GM12875 (cell line): ENCODE data around the gene ACTN1.

Experiments
- H3K4me3 ChIP-seq: one replicate; pipeline ENCODE4 v1.5.1; 2011; ENCODE audit warnings: low read depth, low read length, control low read depth
- TF ChIP-seq, protein P1 (sequence below): IDR thresholded peaks from 2 replicates; pipeline ENCODE4 v1.5.1; 2011; ENCODE audit warnings: low read depth, mild to moderate bottlenecking, control low read depth, inconsistent platforms, low read length, moderate library complexity, borderline replicate concordance; ENCODE audit not compliant: insufficient read depth

Gene ACTN1

DNA sequence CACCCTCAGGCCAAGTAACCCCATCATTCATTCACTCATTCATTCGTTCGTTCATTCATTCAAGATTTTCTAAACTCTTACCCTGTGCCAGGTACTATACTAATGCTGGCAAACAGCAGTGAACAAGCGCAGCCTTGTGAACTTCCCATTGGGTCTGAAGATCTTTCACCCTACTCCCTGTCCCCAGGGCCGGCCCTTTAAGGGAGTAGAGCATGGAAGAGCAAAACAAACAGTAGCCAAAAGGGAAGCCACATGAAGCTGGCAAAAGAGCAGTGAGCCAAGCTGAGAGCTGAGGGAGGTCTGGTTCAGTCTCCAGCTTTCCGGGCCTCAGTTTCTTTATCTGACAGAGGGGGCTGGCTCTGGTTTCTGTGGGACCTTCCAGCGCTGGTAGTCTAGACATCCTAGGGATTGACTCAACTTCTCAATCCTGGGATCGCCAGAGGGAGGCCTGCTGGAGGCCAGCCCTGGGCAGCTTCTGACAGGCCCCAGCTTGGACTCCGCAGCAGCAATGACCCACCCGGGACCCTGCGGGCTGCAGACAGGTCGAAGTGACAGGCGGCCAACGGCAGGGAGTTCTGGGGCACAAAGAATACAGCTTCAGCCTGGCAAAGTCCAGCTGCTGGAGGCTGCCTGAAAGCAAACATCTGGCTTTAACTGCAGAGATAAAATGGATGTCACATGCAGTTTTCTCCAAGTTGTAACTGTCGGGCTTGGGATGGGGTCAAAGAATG lies 27.1 kb downstream of the ACTN1 start:
- TF ChIP-seq, protein P1, sequence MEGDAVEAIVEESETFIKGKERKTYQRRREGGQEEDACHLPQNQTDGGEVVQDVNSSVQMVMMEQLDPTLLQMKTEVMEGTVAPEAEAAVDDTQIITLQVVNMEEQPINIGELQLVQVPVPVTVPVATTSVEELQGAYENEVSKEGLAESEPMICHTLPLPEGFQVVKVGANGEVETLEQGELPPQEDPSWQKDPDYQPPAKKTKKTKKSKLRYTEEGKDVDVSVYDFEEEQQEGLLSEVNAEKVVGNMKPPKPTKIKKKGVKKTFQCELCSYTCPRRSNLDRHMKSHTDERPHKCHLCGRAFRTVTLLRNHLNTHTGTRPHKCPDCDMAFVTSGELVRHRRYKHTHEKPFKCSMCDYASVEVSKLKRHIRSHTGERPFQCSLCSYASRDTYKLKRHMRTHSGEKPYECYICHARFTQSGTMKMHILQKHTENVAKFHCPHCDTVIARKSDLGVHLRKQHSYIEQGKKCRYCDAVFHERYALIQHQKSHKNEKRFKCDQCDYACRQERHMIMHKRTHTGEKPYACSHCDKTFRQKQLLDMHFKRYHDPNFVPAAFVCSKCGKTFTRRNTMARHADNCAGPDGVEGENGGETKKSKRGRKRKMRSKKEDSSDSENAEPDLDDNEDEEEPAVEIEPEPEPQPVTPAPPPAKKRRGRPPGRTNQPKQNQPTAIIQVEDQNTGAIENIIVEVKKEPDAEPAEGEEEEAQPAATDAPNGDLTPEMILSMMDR: no peak
- H3K4me3 ChIP-seq: no peak overlapping the region

DNA sequence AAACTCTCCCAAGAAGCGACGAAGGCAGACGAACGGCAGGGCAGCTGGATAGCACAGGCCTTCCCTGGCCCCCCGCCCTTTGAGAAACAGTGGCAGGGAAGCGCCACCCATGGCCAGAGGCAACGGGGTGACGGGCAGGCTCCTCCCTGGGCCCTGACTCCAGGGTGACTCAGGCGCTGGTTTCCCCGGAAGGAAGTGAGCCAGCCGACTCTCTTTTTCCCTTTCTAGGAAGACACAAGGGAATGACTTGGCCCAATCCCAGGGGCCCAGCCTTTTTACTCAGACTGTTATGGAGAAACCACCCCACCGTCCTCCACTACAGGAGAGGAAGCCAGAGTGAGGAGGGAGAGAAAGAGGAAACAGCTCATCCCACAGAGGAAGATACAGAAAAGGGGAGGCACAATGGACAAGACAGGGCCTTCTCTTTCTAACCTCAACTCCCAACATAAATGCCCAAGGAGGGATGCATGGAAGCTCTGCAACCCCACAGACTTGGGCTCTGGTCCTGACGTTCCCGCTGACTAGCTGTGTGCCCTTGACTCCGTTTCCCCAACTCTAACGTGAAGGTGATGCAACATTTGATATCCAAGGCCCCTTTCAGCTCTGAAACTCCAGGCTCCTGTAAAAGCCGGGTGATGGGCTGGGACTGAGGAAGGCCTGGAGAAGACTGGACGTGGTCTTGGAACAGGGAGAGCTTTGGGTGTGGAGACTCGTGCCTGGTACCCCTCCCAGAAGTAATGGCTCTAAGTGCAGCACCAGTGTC lies 27.9 kb downstream of the ACTN1 start:
- no peak overlapping the region for H3K4me3 ChIP-seq
- TF ChIP-seq, protein P1: no peak

DNA sequence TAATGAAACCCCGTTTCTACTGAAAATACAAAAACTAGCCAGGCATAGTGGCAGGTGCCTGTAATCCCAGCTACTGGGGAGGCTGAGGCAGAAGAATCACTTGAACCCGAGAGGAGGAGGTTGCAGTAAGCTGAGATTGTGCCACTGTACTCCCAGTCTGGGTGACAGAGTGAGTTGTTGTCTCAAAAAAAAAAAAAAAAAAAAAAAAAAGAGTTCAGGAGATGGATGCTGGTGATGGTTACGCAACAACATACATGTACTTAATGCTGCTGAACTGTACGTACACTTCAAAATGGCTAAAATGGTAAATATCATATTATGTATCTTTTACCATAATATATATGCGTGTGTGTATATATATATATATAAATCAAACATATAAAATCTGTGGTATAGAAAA lies 29.0 kb downstream of the ACTN1 start:
- TF ChIP-seq, protein P1: no peak
- H3K4me3 ChIP-seq: no peak overlapping the region

DNA sequence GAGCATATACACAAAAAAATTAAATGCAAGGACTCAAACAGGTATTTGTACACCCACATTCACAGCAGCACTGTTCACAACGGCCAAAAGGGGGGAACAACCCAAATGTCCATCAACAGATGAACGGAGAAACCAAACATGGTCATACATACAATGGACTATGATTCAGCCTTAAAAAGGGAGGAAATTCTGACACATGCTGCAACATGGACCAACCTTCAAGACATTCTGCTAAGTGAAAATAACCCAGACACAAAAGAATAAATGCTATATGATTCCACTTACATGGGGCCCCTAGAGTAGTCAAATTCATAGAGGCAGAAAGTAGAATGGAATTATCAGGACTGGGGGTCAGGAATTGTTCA lies 29.5 kb downstream of the ACTN1 start:
- TF ChIP-seq, protein P1: no peak
- no peak overlapping the region for H3K4me3 ChIP-seq

DNA sequence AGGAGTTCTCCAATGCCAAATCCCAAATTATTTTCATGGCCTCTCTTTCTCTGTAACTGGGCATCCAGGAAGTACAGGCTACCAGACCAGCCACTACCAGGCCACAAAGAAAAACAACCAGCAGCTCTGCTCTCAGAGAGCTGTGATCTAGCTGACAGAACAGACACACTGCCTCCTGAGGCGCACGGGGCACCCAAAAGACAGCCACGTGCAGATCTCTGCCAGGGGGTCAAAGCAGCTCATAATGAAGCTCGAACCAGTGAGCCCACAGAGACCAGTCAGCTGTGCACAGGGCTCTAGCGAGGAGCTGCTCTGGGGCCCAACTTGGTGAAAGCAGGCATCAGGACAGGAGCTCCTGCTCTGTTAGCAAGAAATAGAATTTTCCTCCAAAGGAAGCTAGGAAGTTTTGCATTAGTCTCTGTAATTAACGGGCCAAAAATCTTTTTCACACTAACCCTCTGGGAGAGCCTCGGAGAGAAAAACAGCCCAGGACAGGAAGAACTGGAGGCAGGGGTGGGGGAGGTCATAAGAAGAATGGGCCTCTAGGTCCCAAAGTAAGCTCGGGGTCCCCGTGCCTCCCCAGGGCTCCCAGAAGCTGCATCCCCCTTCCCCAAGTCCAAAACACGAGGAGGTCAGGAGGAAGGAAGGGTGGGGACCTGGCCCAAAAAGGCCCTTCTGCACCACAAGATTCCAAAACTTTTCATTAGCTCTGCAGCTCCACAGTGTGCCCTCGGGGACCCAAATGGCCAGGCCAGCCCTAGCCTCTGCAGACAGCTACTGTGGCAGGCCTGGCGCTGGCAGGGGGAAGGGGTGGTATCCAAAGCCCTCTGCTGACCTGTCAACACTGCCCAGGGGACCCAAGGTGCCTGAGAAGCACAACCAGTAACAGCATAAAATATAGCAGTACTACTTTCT lies 30.2 kb downstream of the ACTN1 start:
- TF ChIP-seq, protein P1: no peak
- H3K4me3 ChIP-seq: no peak overlapping the region

DNA sequence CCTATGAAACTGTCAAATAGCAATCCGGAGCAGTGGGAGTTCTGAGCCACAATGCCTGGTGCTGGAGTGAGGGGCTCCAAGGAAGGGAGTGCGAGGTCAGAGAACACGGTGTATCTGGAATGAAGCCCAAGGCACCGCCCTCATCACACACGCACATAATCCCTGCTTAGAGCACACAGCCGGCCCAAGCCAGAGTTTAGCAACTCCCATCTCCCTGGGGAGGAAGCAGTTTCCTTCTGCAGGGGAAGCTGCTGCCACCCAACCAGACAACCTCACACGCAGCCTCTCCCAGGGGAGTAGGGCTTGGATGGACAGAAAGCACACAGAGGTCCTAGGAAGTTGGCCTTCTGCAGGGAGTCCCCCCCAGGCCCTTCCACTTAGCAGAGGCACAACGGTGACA lies 31.3 kb downstream of the ACTN1 start:
- TF ChIP-seq, protein P1: no peak
- H3K4me3 ChIP-seq: no peak overlapping the region
